Activated CD8-positive, alpha-beta T cell treated with anti-CD3 and anti-CD28 coated beads for 36 hours (primary cell): ENCODE results near the gene FAM240B. TPM values are rescaled to one million over a fixed set of nuclear protein-coding genes. Genes with fewer than 3 reads are reported as not detected.

ENCODE experiments used
- ATAC-seq: fragments of 200-7000 bp; cut with Tn5 transposase; one replicate; pipeline ENCODE4 v1.10.0; 2021; ENCODE audit warnings: mild to moderate bottlenecking, moderate library complexity
- CTCF ChIA-PET: fragments of 350-600 bp; sonication (Branson Sonifier 250); formaldehyde crosslinking; loops from one replicate; lab custom pipeline; 2021; ENCODE audit warnings: antibody characterized with exemption; lab: Charles Lee
- POLR2A ChIA-PET: fragments of 350-600 bp; sonication (Branson Sonifier 250); formaldehyde crosslinking; loops from one replicate; lab custom pipeline; 2021; ENCODE audit warnings: antibody characterized with exemption; lab: Charles Lee
- DNase-seq: peaks from one replicate; pipeline ENCODE4 v3.0.0-alpha.2; 2020
- H3K27ac Mint-ChIP-seq: one replicate; pipeline ENCODE4 v1.8.0; 2021; ENCODE audit warnings: mild to moderate bottlenecking, mixed read lengths
- H3K27me3 Mint-ChIP-seq: one replicate; pipeline ENCODE4 v1.8.0; 2021; ENCODE audit warnings: mixed read lengths
- H3K36me3 Mint-ChIP-seq: one replicate; pipeline ENCODE4 v1.8.0; 2021; ENCODE audit warnings: low read depth, mixed read lengths
- H3K4me1 Mint-ChIP-seq: one replicate; pipeline ENCODE4 v1.8.0; 2021; ENCODE audit warnings: low read depth, mixed read lengths
- H3K4me3 Mint-ChIP-seq: one replicate; pipeline ENCODE4 v1.8.0; 2021; ENCODE audit warnings: mild to moderate bottlenecking, moderate library complexity, mixed read lengths
- H3K9me3 Mint-ChIP-seq: one replicate; pipeline ENCODE4 v1.8.0; 2021; ENCODE audit warnings: mixed read lengths
- CTCF ChIP-seq: fragments of 200-600 bp; IDR thresholded peaks from one replicate; pipeline ENCODE4 v1.8.0; 2022; ENCODE audit warnings: antibody characterized with exemption, mild to moderate bottlenecking
- intact Hi-C: fragments of 100-400 bp; cut with micrococcal nuclease; formaldehyde crosslinking; loops from one replicate; pipeline ENCODE4 v1.10.0; 2022
- total RNA-seq, 2 experiments: library from RNA; stranded (reverse); gene quantifications; one replicate each; pipeline ENCODE4 v1.2.3, GENCODE V29; 2021

The FAM240B gene
- total RNA-seq, 2 experiments from 2014 or later = not detected

- CTCF ChIA-PET = no interaction called here
- no peak overlapping the region for H3K4me3 Mint-ChIP-seq
- no peak for ATAC-seq
Measured at GRCh38 chr9:38737246-38737645, 17.3 kb upstream of the FAM240B start.

GRCh38 chr9:38734831-38735230, 14.9 kb upstream of the FAM240B start:
- no peak overlapping the region for H3K4me3 Mint-ChIP-seq
- no peaks in the 10 kb centered on the region for H3K4me1 Mint-ChIP-seq
- no peaks in the 10 kb centered on the region for H3K36me3 Mint-ChIP-seq
- H3K9me3 Mint-ChIP-seq = no peaks in the 10 kb centered on the region
- DNase-seq = no peak
- no peak overlapping the region for H3K27ac Mint-ChIP-seq
- peaks cover 2% of the 10 kb centered on the region for H3K27me3 Mint-ChIP-seq
- intact Hi-C loops = loop anchor here (5.0 to 10.0 kb wide), 2 partner anchors 38 to 70 kb away; no protein-coding TSS in a partner anchor
- ATAC-seq = no peak
- POLR2A ChIA-PET = no interaction called here
- TF ChIP-seq CTCF = no peak
- CTCF ChIA-PET = no interaction called here

More at GRCh38 chr9:38737246-38737645, 17.3 kb upstream of the FAM240B start:
- no peak for DNase-seq
- Mint-ChIP-seq H3K27ac (no peak overlapping the region), H3K27me3 (peaks cover 6% of the 10 kb centered on the region), H3K4me1 (no peaks in the 10 kb centered on the region), H3K9me3 (no peaks in the 10 kb centered on the region), H3K36me3 (no peaks in the 10 kb centered on the region)
- intact Hi-C loops = loop anchor here (5.0 to 10.0 kb wide), 2 partner anchors 40 to 72 kb away; no protein-coding TSS in a partner anchor
- POLR2A ChIA-PET = no interaction called here
- no peak for TF ChIP-seq CTCF

- no peak for ATAC-seq
- intact Hi-C loops = loop anchor here (10.0 kb wide), 1 partner anchor 69 kb away; no protein-coding TSS in a partner anchor
- CTCF ChIA-PET = no interaction called here
Measured at GRCh38 chr9:38733503-38733902, 13.6 kb upstream of the FAM240B start.

GRCh38 chr9:38732885-38733284, 13.0 kb upstream of the FAM240B start:
- H3K4me1 Mint-ChIP-seq = no peaks in the 10 kb centered on the region
- ChIA-PET CTCF (no interaction called here), POLR2A (no interaction called here)
- ATAC-seq = no peak
- no peak overlapping the region for H3K4me3 Mint-ChIP-seq
- no peaks in the 10 kb centered on the region for H3K36me3 Mint-ChIP-seq
- intact Hi-C loops = loop anchor here (10.0 kb wide), 1 partner anchor 68 kb away; no protein-coding TSS in a partner anchor
- peaks cover 2% of the 10 kb centered on the region for H3K27me3 Mint-ChIP-seq
- H3K9me3 Mint-ChIP-seq = no peaks in the 10 kb centered on the region
- no peak for TF ChIP-seq CTCF
- DNase-seq = no peak
- no peak overlapping the region for H3K27ac Mint-ChIP-seq

More at GRCh38 chr9:38733503-38733902, 13.6 kb upstream of the FAM240B start:
- TF ChIP-seq CTCF = no peak
- Mint-ChIP-seq H3K4me1 (no peaks in the 10 kb centered on the region), H3K9me3 (no peaks in the 10 kb centered on the region), H3K27me3 (peaks cover 2% of the 10 kb centered on the region), H3K4me3 (no peak overlapping the region), H3K36me3 (no peaks in the 10 kb centered on the region), H3K27ac (no peak overlapping the region)
- POLR2A ChIA-PET = no interaction called here
- DNase-seq = no peak

GRCh38 chr9:38727497-38728001, 7.6 kb upstream of the FAM240B start:
- intact Hi-C loops = no loop called here
- no peak for TF ChIP-seq CTCF
- Mint-ChIP-seq H3K27ac (no peak overlapping the region), H3K4me3 (no peak overlapping the region), H3K36me3 (no peaks in the 10 kb centered on the region), H3K9me3 (no peaks in the 10 kb centered on the region), H3K4me1 (no peaks in the 10 kb centered on the region), H3K27me3 (peaks cover 2% of the 10 kb centered on the region)
- ATAC-seq (no peak), DNase-seq (peak; percentile 3)
- ChIA-PET POLR2A (no interaction called here), CTCF (interaction anchor here (0.8 kb wide), 1 partner anchor 18 kb away, joined by 3 read pairs; no protein-coding TSS in a partner anchor)
